Measurements from ENCODE around the gene MYOF. TPM values are rescaled to one million over a fixed set of nuclear protein-coding genes. Genes with fewer than 3 reads are reported as not detected.
A peak's percentile ranks its signal among the peaks of the same experiment; 100 is the strongest.

MYOF gene
- total RNA-seq, 6 experiments from 2014 or later: 401 to 553 (median 530) TPM

DNA sequence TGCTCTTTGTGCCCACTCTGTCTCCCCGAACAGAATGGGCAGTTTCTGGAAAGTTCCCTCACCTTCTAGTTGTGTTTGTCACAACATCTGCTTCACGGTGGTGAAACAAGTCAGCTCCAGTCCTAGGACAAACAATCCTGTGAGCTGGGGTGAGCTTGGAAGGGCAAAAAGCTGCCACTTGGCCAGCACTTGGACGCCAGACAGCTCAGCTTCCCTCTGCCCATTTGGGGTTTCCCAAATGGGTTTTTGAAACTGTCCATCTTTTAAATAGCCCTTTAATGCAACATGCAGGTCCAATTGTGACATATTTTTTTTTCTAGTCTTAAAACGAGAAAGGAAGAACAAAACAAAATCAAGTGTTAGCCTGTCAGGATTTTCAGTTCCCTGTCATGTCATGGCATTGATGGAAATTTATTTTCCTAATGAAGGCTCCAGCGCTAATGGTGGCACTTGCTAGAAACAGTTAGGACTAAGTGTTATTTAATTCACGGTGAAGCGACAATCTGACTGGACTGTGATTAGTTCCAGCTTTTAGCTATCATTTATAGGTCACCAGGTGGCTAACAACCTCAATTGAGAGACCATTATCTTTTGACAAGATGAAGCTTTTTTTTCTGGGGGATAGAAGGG is 181.7 kb downstream of the MYOF start:
- Mint-ChIP-seq H3K27me3 (ENCODE audit: insufficient read depth) (peaks cover 10% of the 10 kb centered on the region), H3K27ac (peak overlapping the region; percentile 76), H3K4me1 (ENCODE audit: low read depth) (peaks cover 21% of the 10 kb centered on the region), H3K4me3 (peak overlapping the region; percentile 74; the same call in 1 of the 2 replicates), H3K9me3 (no peaks in the 10 kb centered on the region), H3K36me3 (ENCODE audit: low read depth) (peaks cover 14% of the 10 kb centered on the region; the same call in 1 of the 2 replicates)
- TF ChIP-seq, protein P1, sequence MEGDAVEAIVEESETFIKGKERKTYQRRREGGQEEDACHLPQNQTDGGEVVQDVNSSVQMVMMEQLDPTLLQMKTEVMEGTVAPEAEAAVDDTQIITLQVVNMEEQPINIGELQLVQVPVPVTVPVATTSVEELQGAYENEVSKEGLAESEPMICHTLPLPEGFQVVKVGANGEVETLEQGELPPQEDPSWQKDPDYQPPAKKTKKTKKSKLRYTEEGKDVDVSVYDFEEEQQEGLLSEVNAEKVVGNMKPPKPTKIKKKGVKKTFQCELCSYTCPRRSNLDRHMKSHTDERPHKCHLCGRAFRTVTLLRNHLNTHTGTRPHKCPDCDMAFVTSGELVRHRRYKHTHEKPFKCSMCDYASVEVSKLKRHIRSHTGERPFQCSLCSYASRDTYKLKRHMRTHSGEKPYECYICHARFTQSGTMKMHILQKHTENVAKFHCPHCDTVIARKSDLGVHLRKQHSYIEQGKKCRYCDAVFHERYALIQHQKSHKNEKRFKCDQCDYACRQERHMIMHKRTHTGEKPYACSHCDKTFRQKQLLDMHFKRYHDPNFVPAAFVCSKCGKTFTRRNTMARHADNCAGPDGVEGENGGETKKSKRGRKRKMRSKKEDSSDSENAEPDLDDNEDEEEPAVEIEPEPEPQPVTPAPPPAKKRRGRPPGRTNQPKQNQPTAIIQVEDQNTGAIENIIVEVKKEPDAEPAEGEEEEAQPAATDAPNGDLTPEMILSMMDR (IDR thresholded peaks at IDR 0.05): no peak
- DNase-seq: no peak

DNA sequence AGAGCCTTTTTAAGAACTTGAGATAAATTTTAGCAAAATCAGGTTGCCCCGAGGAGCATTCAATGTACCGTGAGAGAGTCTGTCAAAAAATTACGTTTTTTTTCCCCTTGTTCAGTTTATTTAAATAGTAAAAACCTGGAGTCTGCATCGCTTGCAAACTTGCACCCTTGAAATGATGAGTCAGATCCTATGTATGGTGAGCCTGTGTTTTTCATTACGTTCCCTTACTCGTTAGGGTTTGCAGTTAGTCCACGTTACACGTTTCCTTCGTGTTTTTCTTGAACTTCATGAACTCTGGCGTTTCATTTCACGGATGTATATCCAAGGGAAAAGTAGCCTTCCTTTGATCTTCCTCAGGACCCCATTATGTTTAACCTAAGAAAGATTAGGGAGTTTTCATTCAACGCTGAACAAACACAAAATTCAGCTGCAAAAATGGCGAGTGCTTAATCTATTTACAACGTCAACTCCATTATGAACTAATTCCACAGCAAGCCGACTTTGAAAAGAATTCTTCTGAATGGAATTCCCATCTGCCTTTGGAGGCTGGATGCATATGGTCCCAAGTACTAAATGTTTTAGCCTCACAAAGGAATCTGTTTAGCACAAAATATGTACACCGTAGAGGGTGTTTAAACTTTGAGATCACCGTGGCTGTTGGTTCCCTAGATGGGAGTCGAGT is 182.4 kb downstream of the MYOF start:
- H3K36me3 Mint-ChIP-seq (ENCODE audit: low read depth): peaks cover 8% of the 10 kb centered on the region; the same call in 1 of the 2 replicates
- DNase-seq: no peak
- H3K4me1 Mint-ChIP-seq (ENCODE audit: low read depth): peaks cover 21% of the 10 kb centered on the region
- TF ChIP-seq, protein P1 (IDR thresholded peaks at IDR 0.05): no peak
- H3K4me3 Mint-ChIP-seq: peak overlapping the region; percentile 74; the same call in 1 of the 2 replicates
- peak overlapping the region; percentile 76 for H3K27ac Mint-ChIP-seq
- peaks cover 10% of the 10 kb centered on the region for H3K27me3 Mint-ChIP-seq (ENCODE audit: insufficient read depth)
- no peaks in the 10 kb centered on the region for H3K9me3 Mint-ChIP-seq

GRCh38 chr10:93299195-93299594 is 182.9 kb downstream of the MYOF start:
- Mint-ChIP-seq H3K27ac (peak overlapping the region; percentile 76; the same call in 1 of the 2 replicates), H3K27me3 (ENCODE audit: insufficient read depth) (peaks cover 5% of the 10 kb centered on the region), H3K4me3 (peak overlapping the region; percentile 74; the same call in 1 of the 2 replicates), H3K36me3 (ENCODE audit: low read depth) (peaks cover 3% of the 10 kb centered on the region; the same call in 1 of the 2 replicates), H3K9me3 (no peaks in the 10 kb centered on the region), H3K4me1 (ENCODE audit: low read depth) (peaks cover 21% of the 10 kb centered on the region)
- DNase-seq: no peak
- TF ChIP-seq, protein P1 (IDR thresholded peaks at IDR 0.05): no peak

- TF ChIP-seq, protein P1 (IDR thresholded peaks at IDR 0.05): no peak
- H3K9me3 Mint-ChIP-seq: no peaks in the 10 kb centered on the region
- H3K4me1 Mint-ChIP-seq (ENCODE audit: low read depth): peaks cover 29% of the 10 kb centered on the region
- no peaks in the 10 kb centered on the region for H3K36me3 Mint-ChIP-seq (ENCODE audit: low read depth)
- no peak overlapping the region for H3K27ac Mint-ChIP-seq
- H3K27me3 Mint-ChIP-seq (ENCODE audit: insufficient read depth): peaks cover 3% of the 10 kb centered on the region
- no peak overlapping the region for H3K4me3 Mint-ChIP-seq
- DNase-seq: no peak
Measured at GRCh38 chr10:93296151-93296550, 186.0 kb downstream of the MYOF start.

DNA sequence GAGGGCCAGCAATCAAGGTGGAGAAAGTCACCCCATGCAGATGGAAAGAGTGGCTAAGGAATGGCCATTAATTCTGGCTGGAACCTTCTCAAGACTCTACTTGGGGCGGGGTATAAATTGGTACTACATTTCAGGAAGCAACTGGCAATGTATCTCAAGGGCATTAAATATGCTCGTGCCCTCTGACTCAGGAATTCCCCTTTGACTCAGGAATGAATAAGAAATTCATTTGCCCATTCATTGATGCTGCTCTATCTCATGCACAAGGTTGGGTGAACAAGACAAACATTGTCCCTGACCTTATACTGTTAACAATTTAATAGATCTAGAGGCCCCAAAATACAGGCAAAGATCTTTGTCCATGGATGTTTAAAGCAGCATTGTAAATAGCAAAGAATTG is 188.1 kb downstream of the MYOF start:
- H3K9me3 Mint-ChIP-seq: no peaks in the 10 kb centered on the region
- no peak overlapping the region for H3K27ac Mint-ChIP-seq
- H3K27me3 Mint-ChIP-seq (ENCODE audit: insufficient read depth): no peaks in the 10 kb centered on the region; the same call in none of the 2 replicates
- no peaks in the 10 kb centered on the region for H3K36me3 Mint-ChIP-seq (ENCODE audit: low read depth)
- H3K4me1 Mint-ChIP-seq (ENCODE audit: low read depth): peaks cover 28% of the 10 kb centered on the region
- H3K4me3 Mint-ChIP-seq: no peak overlapping the region
- no peak for DNase-seq
- TF ChIP-seq, protein P1 (IDR thresholded peaks at IDR 0.05): no peak

Data from HFFc6 (cell line).